PC-9 (cell line): Measurements from ENCODE around the gene FAM227A.

Source experiments
- CTCF ChIP-seq: fragments of 200-600 bp; sonication (generic); conservative IDR thresholded peaks from 2 replicates; pipeline ENCODE4 v1.6.1; 2017; ENCODE audit warnings: mixed run types, antibody characterized with exemption, mild to moderate bottlenecking, moderate library complexity
- EZH2 ChIP-seq: fragments of 200-600 bp; sonication (generic); IDR thresholded peaks from 2 replicates; pipeline ENCODE4 v1.8.0; 2017; ENCODE audit warnings: antibody characterized with exemption, low read depth

DNA sequence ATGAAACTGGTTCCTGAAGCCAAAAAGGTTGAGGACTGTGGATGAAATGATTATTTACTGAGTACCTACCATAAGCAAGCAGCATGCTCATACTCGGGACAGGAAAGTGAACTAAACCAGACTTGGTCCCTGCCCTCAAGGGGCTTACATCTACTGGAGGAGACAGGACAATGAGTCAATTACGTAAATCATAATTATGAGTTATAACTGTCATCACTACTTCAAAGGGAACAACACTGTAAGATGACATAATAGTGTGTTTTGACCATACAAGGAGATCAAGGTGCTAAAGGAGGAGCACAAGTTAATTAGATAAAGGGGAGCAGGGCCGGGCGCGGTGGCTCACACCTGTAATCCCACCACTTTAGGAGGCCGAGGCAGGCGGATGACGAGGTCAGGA is 2.5 kb downstream of the FAM227A start:
- TF ChIP-seq CTCF (no peak), EZH2 (no peak)
